A549 (cell line): ENCODE measurements around the gene ZNF263. TPM values are rescaled to one million over a fixed set of nuclear protein-coding genes. Genes with fewer than 3 reads are reported as not detected.

ENCODE experiments used
- ATAC-seq, 2 experiments: fragments of 200-7000 bp in 1 of 2; fragments of >200 bp in 1 of 2; cut with Nextera tagmentation in 1 of 2; cut with Tn5 transposase in 1 of 2; 3 replicates each; pipeline versions ENCODE4 v1.8.0 to v1.9.1; 2018 to 2020; ENCODE audit warnings: mild to moderate bottlenecking in 1 of 2, moderate library complexity in 1 of 2
- CTCF ChIA-PET: fragments of 300-600 bp; sonication (Branson Sonifier 250); formaldehyde crosslinking; extraction: SDS; loops from one replicate; lab custom pipeline; 2021; ENCODE audit warnings: antibody characterized with exemption, inconsistent platforms; lab: Yijun Ruan, JAX
- POLR2A ChIA-PET: fragments of 350-600 bp; formaldehyde crosslinking; extraction: SDS; loops from one replicate; lab custom pipeline; 2021; ENCODE audit warnings: antibody characterized with exemption, inconsistent platforms; lab: Yijun Ruan, JAX
- DNase-seq, 2 experiments: peaks; one replicate each; pipeline versions ENCODE4 v3.0.0 to v3.0.0-alpha.2; 2011 to 2016; ENCODE audit warnings: low read depth in 1 of 2, low spot score in 1 of 2
- FAIRE-seq: peaks from 2 replicates; lab custom pipeline; 2011; peaks lifted over from hg19 to GRCh38; lab: Jason Lieb, UNC
- H3K27ac ChIP-seq, 2 experiments: fragments of >200 bp; sonication (Bioruptor Twin); formaldehyde crosslinking; 3 replicates each; pipeline ENCODE4 v1.5.1; 2016 to 2017
- H3K4me1 ChIP-seq: fragments of >200 bp; sonication (Bioruptor Twin); formaldehyde crosslinking; 3 replicates; pipeline ENCODE4 v1.6.1; 2016
- H3K4me2 ChIP-seq: fragments of >200 bp; sonication (Bioruptor Twin); formaldehyde crosslinking; 3 replicates; pipeline ENCODE4 v1.6.1; 2016
- H3K4me3 ChIP-seq: fragments of >200 bp; sonication (Bioruptor Twin); formaldehyde crosslinking; 3 replicates; pipeline ENCODE4 v1.5.1; 2016
- H3K9me3 ChIP-seq: fragments of >200 bp; sonication (Bioruptor Twin); formaldehyde crosslinking; 3 replicates; pipeline ENCODE4 v1.6.1; 2016
- ATOH8 ChIP-seq: fragments of 250-450 bp; sonication (Bioruptor Pico); IDR thresholded peaks from 2 replicates; pipeline ENCODE4 v1.5.0; 2020; ENCODE audit warnings: low read depth, mild to moderate bottlenecking, moderate library complexity
- BCL3 ChIP-seq: fragments of >200 bp; sonication (Bioruptor Twin); formaldehyde crosslinking; IDR thresholded peaks from 3 replicates; pipeline ENCODE4 v1.6.1; 2016
- CBX2 ChIP-seq: fragments of 200-600 bp; sonication (generic); IDR thresholded peaks from 2 replicates; pipeline ENCODE4 v1.6.1; 2016; ENCODE audit warnings: low read depth, mild to moderate bottlenecking, borderline replicate concordance
- CHD2 ChIP-seq: fragments of 150-350 bp; IDR thresholded peaks from 2 replicates; pipeline ENCODE4 v1.6.1; 2014; ENCODE audit warnings: low read length; ENCODE audit not compliant: partially characterized antibody
- CTCF ChIP-seq: fragments of >200 bp; sonication (Bioruptor Twin); formaldehyde crosslinking; IDR thresholded peaks from 3 replicates; pipeline ENCODE4 v1.5.1; 2016
- EHF ChIP-seq: fragments of 250-450 bp; sonication (Bioruptor Pico); IDR thresholded peaks from 2 replicates; pipeline ENCODE4 v1.5.0; 2020; ENCODE audit warnings: mild to moderate bottlenecking
- ELK1 ChIP-seq: fragments of 150-350 bp; IDR thresholded peaks from 2 replicates; pipeline ENCODE4 v1.6.1; 2014; ENCODE audit warnings: low read depth, mild to moderate bottlenecking, low read length
- FOSB ChIP-seq: fragments of 250-450 bp; sonication (Bioruptor Pico); IDR thresholded peaks from 2 replicates; pipeline ENCODE4 v1.5.0; 2020; ENCODE audit warnings: mild to moderate bottlenecking, moderate library complexity
- FOSL2 ChIP-seq, 2 experiments: fragments of 450-650 bp in 1 of 2; fragments of >200 bp in 1 of 2; sonication (Bioruptor Twin) in 1 of 2; formaldehyde crosslinking; IDR thresholded peaks; 2 replicates each; pipeline versions ENCODE4 v1.5.0 to v1.6.1; 2016 to 2020; ENCODE audit warnings: mild to moderate bottlenecking in 1 of 2, moderate library complexity in 1 of 2
- GATA3 ChIP-seq: IDR thresholded peaks from 2 replicates; pipeline ENCODE4 v1.6.1; 2012; ENCODE audit warnings: borderline replicate concordance
- HES2 ChIP-seq: fragments of >200 bp; sonication (Bioruptor Twin); formaldehyde crosslinking; IDR thresholded peaks from 2 replicates; pipeline ENCODE4 v1.6.1; 2016
- HEYL ChIP-seq: fragments of 250-450 bp; sonication (Bioruptor Pico); IDR thresholded peaks from 2 replicates; pipeline ENCODE4 v1.8.0; 2021; ENCODE audit warnings: mild to moderate bottlenecking, moderate library complexity
- HOXB5 ChIP-seq: fragments of 250-450 bp; sonication (Bioruptor Pico); IDR thresholded peaks from 2 replicates; pipeline ENCODE4 v1.5.0; 2020; ENCODE audit warnings: mild to moderate bottlenecking, moderate library complexity
- JUN ChIP-seq, 2 experiments: fragments of >200 bp; sonication (Bioruptor Twin); formaldehyde crosslinking; IDR thresholded peaks; 2 replicates in 1 of 2; 3 replicates in 1 of 2; pipeline ENCODE4 v1.6.1; 2016 to 2017
- JUNB ChIP-seq: fragments of >200 bp; sonication (Bioruptor Twin); formaldehyde crosslinking; IDR thresholded peaks from 2 replicates; pipeline ENCODE4 v1.6.1; 2016
- MAFK ChIP-seq: fragments of 450-650 bp; IDR thresholded peaks from 2 replicates; pipeline ENCODE4 v1.6.1; 2014; ENCODE audit not compliant: partially characterized antibody
- MAX ChIP-seq: IDR thresholded peaks from 2 replicates; pipeline ENCODE4 v1.6.1; 2012
- MYC ChIP-seq: IDR thresholded peaks from 2 replicates; pipeline ENCODE4 v1.6.1; 2012; ENCODE audit warnings: mild to moderate bottlenecking, inconsistent platforms, low read length, improper control_type of control experiment, borderline replicate concordance
- NFE2L2 ChIP-seq: fragments of 150-350 bp; conservative IDR thresholded peaks from 2 replicates; pipeline ENCODE4 v1.6.1; 2014; ENCODE audit warnings: low read length
- NR3C1 ChIP-seq: fragments of >200 bp; sonication (Bioruptor Twin); formaldehyde crosslinking; IDR thresholded peaks from 3 replicates; pipeline ENCODE4 v1.6.1; 2017
- PBX3 ChIP-seq: IDR thresholded peaks from 2 replicates; pipeline ENCODE4 v1.6.1; 2012
- POLR2A ChIP-seq: IDR thresholded peaks from 2 replicates; pipeline ENCODE4 v1.6.1; 2012; ENCODE audit warnings: mild to moderate bottlenecking, low read length
- POLR2AphosphoS2 ChIP-seq: conservative IDR thresholded peaks from 2 replicates; pipeline ENCODE4 v1.6.1; 2012; ENCODE audit warnings: low read length, improper control_type of control experiment, inconsistent platforms
- RAD21 ChIP-seq, 2 experiments: fragments of >200 bp in 1 of 2; sonication (Bioruptor Twin) in 1 of 2; formaldehyde crosslinking in 1 of 2; IDR thresholded peaks in 1 of 2; conservative IDR thresholded peaks in 1 of 2; 2 replicates in 1 of 2; 3 replicates in 1 of 2; pipeline ENCODE4 v1.6.1; 2012 to 2018; ENCODE audit warnings: inconsistent platforms in 1 of 2
- RARB ChIP-seq: fragments of 250-450 bp; sonication (Bioruptor Pico); IDR thresholded peaks from 2 replicates; pipeline ENCODE4 v1.8.0; 2021; ENCODE audit warnings: mild to moderate bottlenecking, moderate library complexity
- RNF2 ChIP-seq: fragments of 200-600 bp; sonication (generic); IDR thresholded peaks from 2 replicates; pipeline ENCODE4 v1.6.1; 2016; ENCODE audit warnings: low read depth, mild to moderate bottlenecking, antibody characterized with exemption, moderate library complexity, borderline replicate concordance
- SMC3 ChIP-seq: fragments of >200 bp; sonication (Bioruptor Twin); formaldehyde crosslinking; IDR thresholded peaks from 3 replicates; pipeline ENCODE4 v1.6.1; 2018; ENCODE audit warnings: inconsistent platforms
- SREBF2 ChIP-seq: fragments of 450-650 bp; IDR thresholded peaks from 2 replicates; pipeline ENCODE4 v1.6.1; 2014; ENCODE audit warnings: mild to moderate bottlenecking, moderate library complexity
- ZSCAN20 ChIP-seq: fragments of 250-450 bp; sonication (Bioruptor Pico); IDR thresholded peaks from 2 replicates; pipeline ENCODE4 v1.8.0; 2022; ENCODE audit warnings: mild to moderate bottlenecking, moderate library complexity
- WGBS: methylation state at CpG from one replicate; pipeline ENCODE4 v1.1.6; 2017; ENCODE audit errors: missing lambda C conversion rate; 5-methylcytosine and 5-hydroxymethylcytosine counted together
- polyA plus RNA-seq, 4 experiments: library from polyadenylated mRNA; depleted of rRNA in 3 of 4; stranded (reverse); fragments of >200 nt; fragmentation: RNase III in 1 of 4; extraction: RNeasy Plus Mini Kit Qiagen cat#74134 plus additional on column Dnase treatment in 1 of 4; gene quantifications; 2 replicates in 3 of 4; 3 replicates in 1 of 4; pipeline ENCODE4 v1.2.3, GENCODE V29; 2011 to 2017

Gene ZNF263
- polyA plus RNA-seq, 2 of the 4 experiments (the other 2 are of a cell fraction), result 20.9 to 24.4 TPM

- 61% methylated on average over 11 of the region's 11 CpGs for WGBS
- TF ChIP-seq RNF2, result no peak
- TF ChIP-seq GATA3, result no peak
- no peak for TF ChIP-seq BCL3
- TF ChIP-seq JUNB, result no peak
- no peak for TF ChIP-seq ZSCAN20 (CRISPR knock-in tag)
- TF ChIP-seq PBX3, result no peak
- TF ChIP-seq CTCF, result no peak
- no peak for TF ChIP-seq ATOH8
- TF ChIP-seq HES2, result no peak
- no peak for TF ChIP-seq ELK1
- TF ChIP-seq POLR2AphosphoS2, result no peak
- TF ChIP-seq NFE2L2, result no peak
- TF ChIP-seq SREBF2, result no peak
- no peak for TF ChIP-seq NR3C1
- TF ChIP-seq MYC, result no peak
- TF ChIP-seq CBX2, result no peak
- TF ChIP-seq FOSL2 (IDR thresholded peaks at IDR 0.05), result no peak
- no peak for TF ChIP-seq FOSL2 (CRISPR knock-in tag; IDR thresholded peaks at IDR 0.05)
- no peak for TF ChIP-seq RARB
- TF ChIP-seq EHF (CRISPR knock-in tag), result no peak
- TF ChIP-seq, all 56 proteins: peak for 0
- H3K9me3 ChIP-seq, result peaks cover 6% of the 10 kb centered on the region; the same call in 1 of the 3 replicates
- no peaks in the 10 kb centered on the region for H3K4me1 ChIP-seq
- DNase-seq (no peak), FAIRE-seq (no peak), ATAC-seq (no peak)
- POLR2A ChIA-PET, result no interaction called here
- H3K4me3 ChIP-seq, result no peak overlapping the region
- CTCF ChIA-PET, result interaction anchor here (1.2 kb wide), 1 partner anchor 19 kb away, joined by 3 read pairs; no protein-coding TSS in a partner anchor
- H3K4me2 ChIP-seq, result no peak overlapping the region
- H3K27ac ChIP-seq, result no peak overlapping the region
Observed at GRCh38 chr16:3242709-3243108, 40.6 kb upstream of the ZNF263 start.

- Histone ChIP-seq H3K9me3 (no peaks in the 10 kb centered on the region), H3K27ac (no peak overlapping the region), H3K4me3 (no peak overlapping the region), H3K4me1 (no peaks in the 10 kb centered on the region), H3K4me2 (no peak overlapping the region)
- DNase-seq, result no peak
- no peak for ATAC-seq
- ChIA-PET CTCF (no interaction called here), POLR2A (no interaction called here)
- no peak for TF ChIP-seq FOSB (CRISPR knock-in tag)
- no peak for TF ChIP-seq SMC3
- no peak for TF ChIP-seq JUN (IDR thresholded peaks at IDR 0.05)
- no peak for TF ChIP-seq MAX
- TF ChIP-seq POLR2A, result no peak
- no peak for TF ChIP-seq MAFK
- no peak for TF ChIP-seq ZSCAN20 (CRISPR knock-in tag)
- TF ChIP-seq HEYL (CRISPR knock-in tag), result no peak
- TF ChIP-seq CHD2, result no peak
- no peak for TF ChIP-seq RAD21 (conservative IDR thresholded peaks at IDR 0.05 in 1 of 2, IDR thresholded peaks at IDR 0.05 in 1 of 2)
- TF ChIP-seq HOXB5 (CRISPR knock-in tag), result no peak
- FAIRE-seq, result no peak
- WGBS, result 60% methylated on average over 6 of the region's 6 CpGs
Observed at GRCh38 chr16:3243882-3244281, 39.4 kb upstream of the ZNF263 start.
